GM21526 (cell line): ENCODE measurements around the gene HECW1.

Experiments used
- ATAC-seq: cut with Tn5 transposase; IDR thresholded peaks from one replicate; pipeline ENCODE4 v1.9.1; 2021; ENCODE audit warnings: moderate library complexity; ENCODE audit not compliant: unreplicated experiment, low FRiP score

HECW1 gene

GRCh38 chr7:43395351-43395750 lies 282.9 kb downstream of the HECW1 start:
- no peak for ATAC-seq

GRCh38 chr7:43396187-43396740 lies 283.8 kb downstream of the HECW1 start:
- ATAC-seq: no peak

GRCh38 chr7:43398831-43399230 lies 286.4 kb downstream of the HECW1 start:
- ATAC-seq: no peak

GRCh38 chr7:43405948-43406347 lies 293.5 kb downstream of the HECW1 start:
- no peak for ATAC-seq

- ATAC-seq: no peak
Measured at GRCh38 chr7:43406961-43407360, 294.5 kb downstream of the HECW1 start.

- no peak for ATAC-seq
Measured at GRCh38 chr7:43408981-43409380, 296.5 kb downstream of the HECW1 start.

- no peak for ATAC-seq
Measured at GRCh38 chr7:43417455-43417854, 305.0 kb downstream of the HECW1 start.

GRCh38 chr7:43430411-43430810 lies 318.0 kb downstream of the HECW1 start:
- no peak for ATAC-seq

GRCh38 chr7:43431020-43431595 lies 318.7 kb downstream of the HECW1 start:
- no peak for ATAC-seq

GRCh38 chr7:43433639-43434038 lies 321.2 kb downstream of the HECW1 start:
- no peak for ATAC-seq

- ATAC-seq: no peak
Measured at GRCh38 chr7:43437001-43437400, 324.6 kb downstream of the HECW1 start.

GRCh38 chr7:43438897-43439479 lies 326.5 kb downstream of the HECW1 start:
- no peak for ATAC-seq

- ATAC-seq: peak; percentile 63
Measured at GRCh38 chr7:43439631-43440401, 327.4 kb downstream of the HECW1 start.

- no peak for ATAC-seq
Measured at GRCh38 chr7:43441231-43442130, 329.0 kb downstream of the HECW1 start.

GRCh38 chr7:43443381-43443780 lies 330.9 kb downstream of the HECW1 start:
- ATAC-seq: no peak

GRCh38 chr7:43444711-43445578 lies 332.5 kb downstream of the HECW1 start:
- ATAC-seq: no peak

GRCh38 chr7:43449577-43449976 lies 337.1 kb downstream of the HECW1 start:
- ATAC-seq: no peak

GRCh38 chr7:43450894-43451293 lies 338.4 kb downstream of the HECW1 start:
- ATAC-seq: no peak

GRCh38 chr7:43454936-43455518 lies 342.6 kb downstream of the HECW1 start:
- no peak for ATAC-seq
